WI38 (cell line): Measurements from ENCODE around the gene PHF20.

Experiments used
- H3K4me3 ChIP-seq: 2 replicates; pipeline ENCODE4 v1.5.1; 2011; ENCODE audit warnings: low read depth, mild to moderate bottlenecking, control low read depth, low read length
- CTCF ChIP-seq: IDR thresholded peaks from 2 replicates; pipeline ENCODE4 v1.5.1; 2012; ENCODE audit warnings: low read depth, mild to moderate bottlenecking, control low read depth, low read length

PHF20 gene

GRCh38 chr20:35920523-35920922 lies 148.7 kb downstream of the PHF20 start:
- no peak overlapping the region for H3K4me3 ChIP-seq
- no peak for TF ChIP-seq CTCF

- no peak for TF ChIP-seq CTCF
- no peak overlapping the region for H3K4me3 ChIP-seq
Measured at GRCh38 chr20:35929301-35929700, 157.5 kb downstream of the PHF20 start.

- TF ChIP-seq CTCF, result no peak
- H3K4me3 ChIP-seq, result no peak overlapping the region
Measured at GRCh38 chr20:35934050-35934449, 162.2 kb downstream of the PHF20 start.

- no peak overlapping the region for H3K4me3 ChIP-seq
- no peak for TF ChIP-seq CTCF
Measured at GRCh38 chr20:35939264-35939663, 167.4 kb downstream of the PHF20 start.

- TF ChIP-seq CTCF, result no peak
- H3K4me3 ChIP-seq, result no peak overlapping the region
Measured at GRCh38 chr20:35941620-35942019, 169.8 kb downstream of the PHF20 start.

- TF ChIP-seq CTCF, result no peak
- H3K4me3 ChIP-seq, result no peak overlapping the region
Measured at GRCh38 chr20:35942243-35942642, 170.4 kb downstream of the PHF20 start.

- no peak overlapping the region for H3K4me3 ChIP-seq
- TF ChIP-seq CTCF, result 0 out of 2 replicates have a peak, but pooled peaks have one; percentile 19
Measured at GRCh38 chr20:35947489-35947888, 175.7 kb downstream of the PHF20 start.
